HL-60/S4 (cell line): ENCODE measurements around the gene ZNF674.
"Not testable (repeated sequence)": the region's sequence is repeated elsewhere in the genome, so short reads cannot be mapped to it uniquely, and the experiment has no call there.

ENCODE experiments used
- in situ Hi-C: fragments of 300-500 bp; cut with MboI; formaldehyde crosslinking; loops from 2 replicates; pipeline ENCODE4 v1.14.3; 2022; ENCODE audit warnings: low sequenced_read_pairs

Gene ZNF674

GRCh38 chrX:46485897-46486296 is 59.3 kb downstream of the ZNF674 start:
- in situ Hi-C loops, result no loop called here

- in situ Hi-C loops, result not testable (repeated sequence)
Observed at GRCh38 chrX:46478634-46479033, 66.6 kb downstream of the ZNF674 start.

- in situ Hi-C loops, result no loop called here
Observed at GRCh38 chrX:46477435-46477834, 67.8 kb downstream of the ZNF674 start.

GRCh38 chrX:46465203-46465602 is 80.0 kb downstream of the ZNF674 start:
- in situ Hi-C loops, result no loop called here

GRCh38 chrX:46463682-46464081 is 81.5 kb downstream of the ZNF674 start:
- in situ Hi-C loops, result no loop called here

GRCh38 chrX:46461660-46462191 is 83.5 kb downstream of the ZNF674 start:
- in situ Hi-C loops, result no loop called here

- in situ Hi-C loops, result not testable (repeated sequence)
Observed at GRCh38 chrX:46460801-46461659, 84.2 kb downstream of the ZNF674 start.

- in situ Hi-C loops, result no loop called here
Observed at GRCh38 chrX:46459603-46460002, 85.6 kb downstream of the ZNF674 start.

- in situ Hi-C loops, result no loop called here
Observed at GRCh38 chrX:46456125-46456922, 88.9 kb downstream of the ZNF674 start.
